Stimulated activated naive CD8-positive, alpha-beta T cell treated with anti-CD3 and anti-CD28 coated beads, Interleukin-15, amount 100 ng/mL, for 72 hours (primary cell): ENCODE measurements around the gene SRSF8.
"Not testable (repeated sequence)": the region's sequence is repeated elsewhere in the genome, so short reads cannot be mapped to it uniquely, and the experiment has no call there.

Source experiments
- ATAC-seq: fragments of 150-1000 bp; cut with Tn5 transposase; 2 replicates; pipeline ENCODE4 v1.10.0; 2021; ENCODE audit warnings: mild to moderate bottlenecking, moderate library complexity
- DNase-seq, 2 donors: peaks; one replicate each; pipeline ENCODE4 v3.0.0; 2021 to 2022
- H3K27ac Mint-ChIP-seq, 2 donors: one replicate each; pipeline ENCODE4 v1.8.0; 2022; ENCODE audit warnings: mild to moderate bottlenecking in 2 of 2, mixed read lengths in 2 of 2, moderate library complexity in 2 of 2
- H3K27me3 Mint-ChIP-seq: one replicate; pipeline ENCODE4 v1.8.0; 2022; ENCODE audit warnings: mixed read lengths
- H3K4me1 Mint-ChIP-seq: one replicate; pipeline ENCODE4 v1.8.0; 2022; ENCODE audit warnings: mild to moderate bottlenecking, mixed read lengths
- H3K4me3 Mint-ChIP-seq, 2 donors: one replicate each; pipeline ENCODE4 v1.8.0; 2022; ENCODE audit warnings: mild to moderate bottlenecking in 2 of 2, mixed read lengths in 2 of 2, moderate library complexity in 1 of 2
- H3K9me3 Mint-ChIP-seq, 2 donors: one replicate each; pipeline ENCODE4 v1.8.0; 2022; ENCODE audit warnings: mixed read lengths in 2 of 2

Gene SRSF8, protein sequence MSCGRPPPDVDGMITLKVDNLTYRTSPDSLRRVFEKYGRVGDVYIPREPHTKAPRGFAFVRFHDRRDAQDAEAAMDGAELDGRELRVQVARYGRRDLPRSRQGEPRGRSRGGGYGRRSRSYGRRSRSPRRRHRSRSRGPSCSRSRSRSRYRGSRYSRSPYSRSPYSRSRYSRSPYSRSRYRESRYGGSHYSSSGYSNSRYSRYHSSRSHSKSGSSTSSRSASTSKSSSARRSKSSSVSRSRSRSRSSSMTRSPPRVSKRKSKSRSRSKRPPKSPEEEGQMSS

DNA sequence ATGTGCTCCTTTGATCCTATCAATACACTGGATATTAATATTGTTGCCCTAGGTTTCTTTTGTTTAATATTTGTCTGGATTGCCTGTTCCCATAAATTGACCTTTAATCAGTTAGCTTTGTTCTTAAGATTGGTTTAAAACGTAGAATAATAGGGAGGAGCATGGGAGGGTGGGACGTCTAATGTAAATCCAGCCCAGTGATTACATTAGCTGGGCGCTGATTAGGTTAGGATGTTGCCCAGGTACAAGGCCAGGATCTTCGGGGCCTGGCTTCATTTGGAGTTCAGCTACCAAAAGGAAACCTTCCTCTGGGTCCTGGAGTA, at the start of gene SRSF8:
SRSF8 (plus strand) TSS at position 204 of the 323 bp plus-strand sequence. CDS start 308 bp downstream, outside the sequence.
- peak; percentile 57 for ATAC-seq
- H3K27ac Mint-ChIP-seq, result peak within 1 kb of the TSS; percentile 98 to 99
- peaks cover 12% of the 10 kb centered on the region for H3K27me3 Mint-ChIP-seq
- peaks cover 23% of the 10 kb centered on the region for H3K4me1 Mint-ChIP-seq
- DNase-seq, result no peak
- peak within 1 kb of the TSS; percentile 95 to 99 for H3K4me3 Mint-ChIP-seq
- H3K9me3 Mint-ChIP-seq, result no peaks in the 10 kb centered on the region

DNA sequence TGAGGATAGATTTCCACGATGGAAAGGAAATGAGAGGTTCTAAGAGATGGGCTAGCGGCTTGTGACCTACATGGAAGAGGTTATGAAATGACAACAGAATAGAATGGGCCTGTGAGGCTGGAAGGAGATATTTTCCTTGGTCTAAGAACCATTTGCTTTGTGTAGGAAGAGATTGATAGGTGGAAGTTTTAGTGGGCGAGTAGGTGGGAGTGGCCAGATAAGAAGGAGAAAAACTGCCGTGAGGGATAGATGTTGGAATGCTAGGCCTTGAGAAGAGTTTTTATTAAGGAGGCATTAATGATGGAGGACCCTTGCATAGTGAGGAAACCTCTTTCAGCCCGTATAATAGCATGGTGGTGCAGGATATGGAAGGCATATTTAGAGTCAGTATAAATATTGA, 45.3 kb upstream of the SRSF8 start:
- H3K9me3 Mint-ChIP-seq, H3K4me3 Mint-ChIP-seq, H3K27ac Mint-ChIP-seq, H3K27me3 Mint-ChIP-seq, ATAC-seq, H3K4me1 Mint-ChIP-seq, DNase-seq: not testable (repeated sequence)

DNA sequence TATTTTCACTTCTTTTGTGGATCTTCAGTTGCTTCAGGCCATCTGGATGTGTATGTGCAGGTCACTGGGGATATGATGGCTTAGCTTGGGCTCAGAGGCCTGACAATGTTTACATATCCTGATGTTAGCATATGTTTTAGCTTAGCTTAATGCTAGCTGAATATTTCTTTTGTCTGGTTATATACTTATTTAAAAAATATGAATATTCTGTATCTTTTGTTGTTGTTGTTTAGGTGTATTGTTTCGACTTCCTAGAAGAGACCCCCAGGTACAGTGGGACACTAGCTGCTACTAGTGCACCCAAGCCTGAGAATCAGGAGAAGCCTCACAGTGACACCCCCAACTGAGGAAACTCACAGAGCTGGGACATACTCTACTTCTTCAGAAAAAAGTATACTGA, 41.8 kb upstream of the SRSF8 start, which contains the start of gene KDM4E:
KDM4E (plus strand) TSS at position 301 of the 400 bp plus-strand sequence. CDS start 300 bp downstream, outside the sequence.
- no peak within 1 kb of the TSS for H3K4me3 Mint-ChIP-seq
- no peak within 1 kb of the TSS for H3K27ac Mint-ChIP-seq
- DNase-seq, result no peak
- ATAC-seq, result no peak
- no peaks in the 10 kb centered on the region for H3K4me1 Mint-ChIP-seq
- no peaks in the 10 kb centered on the region for H3K27me3 Mint-ChIP-seq
- H3K9me3 Mint-ChIP-seq, result no peaks in the 10 kb centered on the region

DNA sequence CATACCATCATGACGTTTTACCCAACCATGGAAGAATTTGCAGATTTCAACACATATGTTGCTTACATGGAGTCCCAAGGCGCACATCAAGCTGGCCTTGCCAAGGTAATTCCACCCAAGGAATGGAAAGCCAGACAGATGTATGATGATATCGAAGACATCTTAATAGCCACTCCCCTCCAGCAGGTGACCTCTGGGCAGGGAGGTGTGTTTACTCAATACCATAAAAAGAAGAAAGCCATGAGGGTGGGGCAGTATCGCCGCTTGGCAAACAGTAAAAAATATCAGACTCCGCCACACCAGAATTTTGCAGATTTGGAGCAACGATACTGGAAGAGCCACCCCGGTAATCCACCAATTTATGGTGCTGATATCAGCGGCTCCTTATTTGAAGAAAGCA, 41.1 kb upstream of the SRSF8 start:
- not testable (repeated sequence) for ATAC-seq, H3K27ac Mint-ChIP-seq, H3K27me3 Mint-ChIP-seq, H3K9me3 Mint-ChIP-seq, DNase-seq, H3K4me3 Mint-ChIP-seq, H3K4me1 Mint-ChIP-seq

DNA sequence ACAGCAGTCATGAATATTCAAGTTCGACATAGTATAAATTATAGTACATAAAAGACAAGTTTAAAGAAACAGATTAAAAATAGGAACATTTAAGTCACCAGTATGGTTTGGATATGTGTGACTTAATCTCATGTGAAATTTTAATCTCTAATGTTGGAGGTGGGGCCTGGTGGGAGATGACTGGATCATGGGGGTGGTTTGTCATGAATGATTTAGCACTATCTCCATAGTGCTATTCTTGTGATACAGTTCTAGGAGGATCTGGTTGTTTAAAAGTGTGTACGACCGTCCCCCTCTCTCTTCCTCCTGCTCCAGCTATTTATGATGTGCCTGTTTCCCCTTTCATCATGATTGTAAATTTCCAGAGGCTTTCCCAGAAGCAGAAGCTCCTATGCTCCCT, 38.4 kb upstream of the SRSF8 start:
- H3K27ac Mint-ChIP-seq, result no peak overlapping the region
- no peaks in the 10 kb centered on the region for H3K9me3 Mint-ChIP-seq
- DNase-seq (no peak), ATAC-seq (no peak)
- no peak overlapping the region for H3K4me3 Mint-ChIP-seq
- H3K27me3 Mint-ChIP-seq, result peaks cover 5% of the 10 kb centered on the region
- H3K4me1 Mint-ChIP-seq, result no peaks in the 10 kb centered on the region

DNA sequence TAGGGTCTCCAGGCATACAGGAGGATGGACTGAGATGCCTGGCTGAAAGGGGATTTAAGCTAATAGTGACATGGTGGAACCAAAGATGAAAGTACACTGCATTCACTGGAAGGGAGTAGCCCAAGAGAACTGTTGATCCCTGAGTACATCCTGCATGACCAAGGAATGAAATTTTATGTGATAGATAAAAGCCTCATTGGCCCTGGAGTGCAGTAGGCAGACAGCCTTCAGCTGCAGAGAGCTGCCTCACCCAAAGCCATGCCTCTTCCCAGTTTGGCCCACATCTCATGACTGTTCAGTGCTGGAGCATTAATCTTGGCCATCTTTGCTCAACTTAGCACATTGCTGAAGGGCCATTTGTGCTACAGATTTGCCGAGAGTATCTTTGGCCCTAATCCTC, 33.7 kb upstream of the SRSF8 start:
- H3K27me3 Mint-ChIP-seq, result peaks cover 25% of the 10 kb centered on the region
- DNase-seq, result no peak
- H3K9me3 Mint-ChIP-seq, result no peaks in the 10 kb centered on the region
- no peak for ATAC-seq
- H3K4me1 Mint-ChIP-seq, result peaks cover 2% of the 10 kb centered on the region
- H3K27ac Mint-ChIP-seq, result no peak overlapping the region
- H3K4me3 Mint-ChIP-seq, result no peak overlapping the region

DNA sequence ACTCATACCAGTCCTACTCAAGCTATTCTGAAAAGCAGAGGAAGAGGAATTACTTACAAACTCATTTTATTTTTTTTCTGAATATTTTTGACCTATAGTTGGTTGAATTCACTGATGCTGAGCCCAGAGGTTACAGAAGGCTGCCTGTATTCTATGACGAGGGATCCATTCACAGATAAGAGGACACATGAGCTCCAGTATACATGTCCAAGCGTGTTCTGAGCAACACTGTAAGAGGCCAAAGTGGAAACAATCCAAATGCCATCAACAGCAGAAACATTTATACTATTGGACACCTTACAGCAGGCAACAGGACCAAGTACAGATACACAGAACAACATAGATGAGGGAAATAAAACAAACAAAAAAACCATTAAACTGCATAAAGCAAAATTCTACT, 31.4 kb upstream of the SRSF8 start:
- H3K4me1 Mint-ChIP-seq, result peaks cover 6% of the 10 kb centered on the region
- DNase-seq (no peak), ATAC-seq (no peak)
- H3K4me3 Mint-ChIP-seq, result no peak overlapping the region
- no peak overlapping the region for H3K27ac Mint-ChIP-seq
- H3K9me3 Mint-ChIP-seq, result no peaks in the 10 kb centered on the region
- peaks cover 40% of the 10 kb centered on the region for H3K27me3 Mint-ChIP-seq

DNA sequence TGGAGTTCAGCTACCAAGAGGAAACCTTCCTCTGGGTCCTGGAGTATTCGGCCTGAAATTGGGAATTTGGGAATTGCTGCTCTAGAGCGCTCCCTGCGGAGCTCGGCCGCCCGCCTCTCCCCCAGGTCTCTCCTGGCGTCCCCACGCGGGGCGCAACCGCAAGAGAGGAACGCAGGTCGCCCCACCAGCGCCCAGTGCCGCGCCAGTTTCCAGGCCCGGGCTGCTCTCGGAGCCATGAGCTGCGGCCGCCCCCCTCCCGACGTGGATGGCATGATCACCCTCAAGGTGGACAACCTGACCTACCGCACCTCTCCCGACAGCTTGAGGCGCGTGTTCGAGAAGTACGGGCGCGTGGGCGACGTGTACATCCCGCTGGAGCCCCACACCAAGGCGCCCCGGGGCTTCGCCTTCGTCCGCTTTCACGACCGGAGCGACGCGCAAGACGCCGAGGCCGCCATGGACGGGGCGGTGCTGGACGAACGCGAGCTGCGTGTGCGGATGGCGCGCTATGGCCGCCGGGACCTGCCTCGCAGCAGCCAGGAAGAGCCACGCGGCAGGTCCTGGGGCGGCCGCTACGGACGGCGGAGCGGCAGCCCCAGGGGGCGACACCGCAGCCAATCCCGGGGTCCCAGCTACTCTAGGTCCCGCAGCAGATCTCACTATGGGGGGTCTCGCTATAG, 29.2 kb upstream of the SRSF8 start:
- peaks cover 48% of the 10 kb centered on the region for H3K27me3 Mint-ChIP-seq
- not testable (repeated sequence) for H3K9me3 Mint-ChIP-seq, H3K4me1 Mint-ChIP-seq, H3K27ac Mint-ChIP-seq
- peak overlapping the region in 1 of 2 donors; percentile 37 for H3K4me3 Mint-ChIP-seq
- DNase-seq (peak in 1 of 2 donors; percentile 8), ATAC-seq (peak; percentile 66)

DNA sequence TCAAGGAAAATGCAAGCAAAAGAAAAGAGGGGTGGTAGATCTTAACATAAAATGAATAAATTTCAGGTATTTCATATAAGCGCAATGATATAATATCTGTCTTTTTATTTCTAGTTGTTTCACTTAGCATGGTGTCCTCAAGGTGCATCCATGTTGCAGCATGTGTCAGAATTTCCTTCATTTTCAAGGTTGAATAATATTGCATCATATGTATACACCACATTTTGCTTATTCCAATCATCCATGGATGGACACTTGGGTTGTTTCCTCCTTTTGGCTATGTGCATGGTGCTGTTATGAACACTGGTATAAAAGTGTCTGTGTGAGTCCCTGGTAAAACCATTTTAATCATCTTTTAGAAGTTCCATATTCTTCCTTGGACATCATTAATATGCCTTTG, 24.5 kb upstream of the SRSF8 start:
- Mint-ChIP-seq H3K9me3 (no peaks in the 10 kb centered on the region), H3K27ac (no peak overlapping the region), H3K4me3 (no peak overlapping the region), H3K4me1 (peaks cover 12% of the 10 kb centered on the region), H3K27me3 (peaks cover 75% of the 10 kb centered on the region)
- ATAC-seq (no peak), DNase-seq (no peak)

DNA sequence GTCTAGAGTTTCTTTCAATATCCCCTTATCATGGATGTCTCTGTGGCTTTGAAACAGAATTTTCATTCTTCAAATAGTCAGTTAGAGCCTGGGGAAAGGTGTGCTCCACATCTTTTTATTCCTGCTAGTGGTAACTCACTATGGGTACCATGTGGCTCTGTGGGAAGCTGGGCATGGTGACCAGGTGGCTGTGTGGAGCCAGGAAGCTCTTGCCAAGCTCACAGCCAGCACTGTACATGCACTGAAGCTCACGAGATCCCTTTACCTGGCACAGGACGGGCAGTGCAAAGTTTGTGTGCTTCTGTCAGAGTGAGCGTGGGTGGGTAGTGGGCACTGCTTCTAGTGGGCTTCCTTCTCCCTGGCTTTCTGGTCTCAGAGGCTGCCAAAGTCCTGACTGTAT, 23.8 kb upstream of the SRSF8 start:
- no peak overlapping the region for H3K27ac Mint-ChIP-seq
- H3K4me1 Mint-ChIP-seq, result peaks cover 12% of the 10 kb centered on the region
- DNase-seq (no peak), ATAC-seq (no peak)
- no peak overlapping the region for H3K4me3 Mint-ChIP-seq
- no peaks in the 10 kb centered on the region for H3K9me3 Mint-ChIP-seq
- H3K27me3 Mint-ChIP-seq, result peaks cover 73% of the 10 kb centered on the region

DNA sequence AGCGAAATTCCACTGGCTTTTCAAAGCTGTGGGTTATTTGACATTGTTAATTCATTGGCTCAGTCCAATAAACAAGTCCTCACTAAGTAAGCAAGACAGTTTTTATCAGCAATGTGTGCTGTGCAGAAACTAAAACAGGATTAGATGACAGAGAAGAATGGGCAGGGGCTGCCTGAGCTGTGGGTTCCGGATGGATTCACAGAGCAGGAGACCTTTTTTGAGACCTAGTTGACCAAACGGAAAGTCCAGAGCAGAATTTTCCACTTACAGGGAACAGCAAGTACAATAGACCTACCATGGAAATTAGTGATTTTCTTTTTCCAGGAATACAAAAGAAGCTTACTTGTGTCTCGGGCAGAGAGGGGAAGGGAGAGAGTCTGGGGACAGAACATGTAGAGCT, 22.7 kb upstream of the SRSF8 start:
- no peaks in the 10 kb centered on the region for H3K9me3 Mint-ChIP-seq
- no peak overlapping the region for H3K4me3 Mint-ChIP-seq
- no peak overlapping the region for H3K27ac Mint-ChIP-seq
- peaks cover 7% of the 10 kb centered on the region for H3K4me1 Mint-ChIP-seq
- ATAC-seq, result no peak
- DNase-seq, result no peak
- H3K27me3 Mint-ChIP-seq, result peaks cover 70% of the 10 kb centered on the region

DNA sequence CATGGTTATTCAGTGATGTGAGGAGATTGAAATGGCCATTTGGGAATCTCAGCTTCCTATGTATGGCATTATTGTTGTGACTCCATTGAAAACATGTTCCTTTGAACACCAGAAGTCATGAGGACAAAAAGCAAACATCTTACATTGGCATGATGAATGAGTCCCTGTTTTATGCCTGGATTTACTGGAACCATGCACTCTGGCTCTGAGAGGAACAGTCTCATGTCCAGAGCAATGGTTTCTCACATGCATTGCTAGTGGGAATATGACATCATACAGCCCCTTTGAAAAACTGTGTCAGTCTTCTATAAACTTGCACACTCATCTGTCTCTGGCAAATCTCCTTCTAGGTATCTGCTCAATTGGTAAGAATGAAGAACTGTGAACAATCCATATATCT, 20.9 kb upstream of the SRSF8 start:
- Mint-ChIP-seq H3K4me3 (no peak overlapping the region), H3K9me3 (no peaks in the 10 kb centered on the region), H3K27me3 (peaks cover 64% of the 10 kb centered on the region), H3K27ac (no peak overlapping the region), H3K4me1 (peaks cover 7% of the 10 kb centered on the region)
- DNase-seq (no peak), ATAC-seq (no peak)

DNA sequence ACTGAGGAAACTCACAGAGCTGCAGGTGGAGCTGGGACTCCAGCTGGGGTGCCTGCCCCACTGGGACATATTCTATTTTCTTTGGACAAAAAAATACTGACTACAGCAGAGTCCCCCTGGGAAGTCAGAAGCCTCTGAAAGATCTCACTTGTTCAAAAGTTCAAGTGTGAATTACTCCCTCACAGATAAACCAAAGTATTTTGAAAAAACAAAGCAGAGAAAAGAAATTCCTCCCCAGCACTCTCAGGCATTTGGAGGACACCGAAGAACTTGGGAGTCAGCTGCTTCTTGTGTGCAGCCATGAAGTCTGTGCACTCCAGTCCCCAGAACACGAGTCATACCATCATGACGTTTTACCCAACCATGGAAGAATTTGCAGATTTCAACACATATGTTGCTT, 17.6 kb upstream of the SRSF8 start, which contains the start of gene KDM4F:
KDM4F (plus strand) TSS at position 301 of the 400 bp plus-strand sequence.
- peaks cover 68% of the 10 kb centered on the region for H3K27me3 Mint-ChIP-seq
- H3K4me3 Mint-ChIP-seq, ATAC-seq, DNase-seq, H3K27ac Mint-ChIP-seq, H3K9me3 Mint-ChIP-seq, H3K4me1 Mint-ChIP-seq: not testable (repeated sequence)

DNA sequence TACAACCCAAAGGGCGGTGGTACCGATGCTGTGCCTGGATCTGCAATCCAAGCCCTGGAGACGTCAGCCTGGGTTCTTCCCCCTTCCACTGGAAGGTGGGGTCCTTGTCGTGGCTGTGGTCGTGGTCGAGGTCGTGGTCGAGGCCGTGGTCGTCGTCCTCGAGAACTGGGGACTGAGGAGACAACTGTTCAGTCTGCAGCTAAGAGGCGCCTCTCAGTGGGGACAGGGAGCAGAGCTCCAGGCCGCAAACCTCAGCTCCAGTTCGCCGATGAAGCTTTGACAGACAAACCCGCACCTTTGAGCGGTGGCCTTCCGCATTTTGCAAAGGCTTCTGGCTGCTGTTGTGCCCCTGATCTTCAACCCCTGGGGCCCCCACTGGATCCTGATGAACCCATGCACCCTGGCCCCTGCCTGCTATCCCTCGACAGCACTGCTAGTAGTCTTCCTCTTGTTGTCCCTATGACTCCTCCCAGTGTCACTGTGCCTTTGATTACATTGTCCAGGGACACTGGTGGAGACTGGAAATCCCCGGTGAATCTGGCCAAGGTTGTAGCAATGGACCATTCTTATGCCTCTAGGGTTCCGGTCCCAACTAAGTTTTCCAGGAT, 16.0 kb upstream of the SRSF8 start:
- H3K27ac Mint-ChIP-seq, result no peak overlapping the region
- DNase-seq, result no peak
- no peak for ATAC-seq

DNA sequence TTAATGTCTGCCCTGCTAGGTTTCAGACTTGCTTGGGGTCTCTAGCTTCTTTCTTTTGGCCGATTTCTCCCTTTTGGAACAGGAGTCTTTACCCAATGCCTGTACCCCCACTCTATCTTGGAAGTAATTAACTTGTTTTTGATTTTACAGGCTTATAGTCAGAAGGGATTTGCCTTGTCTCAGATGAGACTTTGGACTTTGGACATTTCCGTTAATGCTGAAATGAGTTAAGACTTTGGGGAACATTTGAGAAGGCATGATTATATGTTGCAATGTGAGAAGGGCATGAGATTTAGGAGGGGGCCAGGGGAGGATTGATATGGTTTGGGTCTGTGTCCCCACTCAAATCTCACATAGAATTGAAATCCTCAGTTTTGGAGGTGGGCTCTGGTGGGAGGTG, 12.4 kb upstream of the SRSF8 start:
- H3K27me3 Mint-ChIP-seq, result peaks cover 56% of the 10 kb centered on the region
- ATAC-seq (no peak), DNase-seq (no peak)
- H3K4me3 Mint-ChIP-seq, result no peak overlapping the region
- H3K9me3 Mint-ChIP-seq, result no peaks in the 10 kb centered on the region
- no peaks in the 10 kb centered on the region for H3K4me1 Mint-ChIP-seq
- no peak overlapping the region for H3K27ac Mint-ChIP-seq

More for the DNA sequence above, 16.0 kb upstream of the SRSF8 start:
- Mint-ChIP-seq H3K27me3 (peaks cover 63% of the 10 kb centered on the region), H3K9me3 (no peaks in the 10 kb centered on the region), H3K4me1 (no peaks in the 10 kb centered on the region), H3K4me3 (no peak overlapping the region)

DNA sequence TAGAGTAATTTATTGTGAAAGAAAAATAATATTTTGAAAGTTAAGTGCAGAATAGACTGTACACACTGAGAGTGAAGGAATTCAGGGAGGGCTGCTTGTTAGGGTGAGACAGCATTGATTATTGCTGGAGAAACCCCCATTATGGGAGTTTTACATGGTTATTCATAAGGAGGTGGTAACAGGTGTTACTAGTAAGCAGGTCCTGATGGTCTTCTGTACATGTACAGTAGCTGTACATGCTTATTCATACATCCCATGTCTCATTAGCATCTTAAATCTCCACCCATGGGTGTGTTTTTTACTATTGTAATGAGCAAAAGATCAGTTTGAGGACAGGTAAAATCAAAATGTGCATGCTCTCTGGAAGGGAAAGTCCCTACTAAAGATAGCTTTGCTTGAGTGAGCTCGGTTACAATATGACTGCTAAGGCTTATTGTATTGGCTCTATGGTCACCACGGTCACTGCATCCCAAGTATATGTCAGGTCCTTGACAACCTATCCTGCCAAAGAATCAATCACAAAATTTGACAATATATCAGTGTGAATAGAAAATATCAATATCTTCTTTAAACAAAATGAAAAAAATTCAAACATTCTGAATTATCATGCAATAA, 11.3 kb upstream of the SRSF8 start:
- no peak overlapping the region for H3K27ac Mint-ChIP-seq

More for the DNA sequence above, 11.3 kb upstream of the SRSF8 start:
- Mint-ChIP-seq H3K4me3 (no peak overlapping the region), H3K4me1 (no peaks in the 10 kb centered on the region), H3K9me3 (no peaks in the 10 kb centered on the region), H3K27me3 (peaks cover 56% of the 10 kb centered on the region)
- ATAC-seq (no peak), DNase-seq (no peak)
